HG03064 (cell line): ENCODE results near the gene NLRP6.

Experiments
- ATAC-seq: cut with Tn5 transposase; IDR thresholded peaks from one replicate; pipeline ENCODE4 v1.9.1; 2021; ENCODE audit warnings: low read depth; ENCODE audit not compliant: unreplicated experiment

Gene NLRP6

DNA sequence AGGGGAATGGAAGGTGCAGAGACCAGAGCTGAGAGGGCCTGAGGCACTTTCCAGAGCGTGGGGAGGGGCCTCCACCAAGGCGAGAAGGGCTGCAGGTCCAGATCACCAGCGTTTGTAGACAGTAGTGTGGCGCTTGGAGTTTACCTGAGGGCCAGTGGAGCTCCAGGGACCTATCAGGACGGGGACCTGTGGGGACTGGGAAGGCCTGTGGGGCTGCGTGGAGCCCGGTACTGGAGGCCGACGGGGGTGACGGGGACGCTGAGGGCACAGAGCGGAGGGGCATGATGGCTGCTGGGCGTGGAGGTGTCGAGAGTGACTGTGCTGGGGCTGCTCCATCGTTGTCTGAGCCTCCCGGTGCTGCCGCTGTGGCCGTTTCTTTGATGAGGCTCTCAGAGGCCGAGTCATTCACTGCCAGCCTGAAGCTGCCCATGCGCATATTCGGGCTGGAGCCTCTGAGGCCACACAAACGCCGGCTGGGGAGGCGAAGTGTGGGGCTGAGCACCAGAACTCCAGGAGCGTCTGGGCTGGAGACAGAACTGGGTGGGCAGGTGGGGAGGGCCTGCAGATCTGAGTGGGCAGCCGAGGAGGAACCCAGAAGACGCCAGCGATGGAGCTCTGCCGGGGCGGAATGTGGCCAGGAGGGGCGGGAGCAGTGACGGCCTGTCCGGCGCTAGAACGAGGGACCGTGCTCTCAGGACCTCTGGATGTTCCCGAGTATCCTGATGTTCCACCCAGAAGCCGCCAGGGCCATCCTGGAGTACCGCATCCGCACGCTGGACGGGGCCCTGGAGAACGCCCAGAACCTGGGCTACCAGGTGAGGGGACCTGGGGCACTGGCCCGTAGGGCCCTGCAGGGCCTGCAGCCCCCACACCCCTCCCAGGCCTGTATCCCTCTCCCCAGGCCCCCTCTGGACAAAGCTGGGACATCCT, 13.3 kb downstream of the NLRP6 start:
- no peak for ATAC-seq

DNA sequence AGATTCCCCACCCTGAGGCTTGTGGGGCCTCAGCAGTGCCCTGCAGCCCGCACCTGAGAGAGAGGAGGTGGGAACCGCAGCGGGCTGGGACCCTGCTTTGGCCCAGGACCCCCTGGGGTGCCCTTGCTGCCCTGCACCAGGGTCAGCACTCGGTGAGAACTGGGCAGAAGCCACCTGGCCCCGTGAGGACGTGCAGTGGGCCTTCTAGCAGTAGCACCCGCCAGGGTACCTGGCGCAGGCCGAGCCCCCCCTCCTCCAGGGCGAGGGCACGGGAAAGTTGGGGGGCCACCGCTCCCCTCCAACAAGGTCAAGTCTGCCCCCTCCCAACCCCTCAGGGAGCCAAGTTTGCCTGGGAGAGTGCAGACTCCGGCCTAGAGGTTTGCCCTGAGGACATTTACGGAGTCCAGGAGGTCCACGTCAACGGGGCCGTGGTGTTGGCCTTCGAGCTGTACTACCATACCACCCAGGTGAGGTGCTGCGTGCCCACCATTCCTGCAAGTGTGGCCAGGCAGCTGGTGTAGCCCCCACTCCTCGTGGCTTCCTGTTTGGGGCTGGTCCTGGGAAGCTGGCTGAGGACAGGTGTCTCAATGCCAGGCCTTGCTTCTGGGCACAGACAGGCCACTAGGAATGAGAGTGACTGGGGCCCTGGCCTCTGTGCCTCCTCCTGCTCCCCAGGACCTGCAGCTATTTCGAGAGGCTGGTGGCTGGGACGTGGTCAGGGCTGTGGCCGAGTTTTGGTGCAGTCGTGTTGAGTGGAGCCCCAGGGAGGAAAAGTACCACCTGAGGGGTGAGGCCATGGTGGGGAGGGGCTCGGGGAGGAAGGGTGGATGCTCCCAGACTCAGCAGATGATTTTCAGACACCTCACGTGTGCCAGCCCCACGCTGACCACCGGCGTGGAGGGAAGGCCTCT, 14.3 kb downstream of the NLRP6 start:
- ATAC-seq: no peak

GRCh38 chr11:293271-293851, 15.2 kb downstream of the NLRP6 start:
- ATAC-seq: no peak

DNA sequence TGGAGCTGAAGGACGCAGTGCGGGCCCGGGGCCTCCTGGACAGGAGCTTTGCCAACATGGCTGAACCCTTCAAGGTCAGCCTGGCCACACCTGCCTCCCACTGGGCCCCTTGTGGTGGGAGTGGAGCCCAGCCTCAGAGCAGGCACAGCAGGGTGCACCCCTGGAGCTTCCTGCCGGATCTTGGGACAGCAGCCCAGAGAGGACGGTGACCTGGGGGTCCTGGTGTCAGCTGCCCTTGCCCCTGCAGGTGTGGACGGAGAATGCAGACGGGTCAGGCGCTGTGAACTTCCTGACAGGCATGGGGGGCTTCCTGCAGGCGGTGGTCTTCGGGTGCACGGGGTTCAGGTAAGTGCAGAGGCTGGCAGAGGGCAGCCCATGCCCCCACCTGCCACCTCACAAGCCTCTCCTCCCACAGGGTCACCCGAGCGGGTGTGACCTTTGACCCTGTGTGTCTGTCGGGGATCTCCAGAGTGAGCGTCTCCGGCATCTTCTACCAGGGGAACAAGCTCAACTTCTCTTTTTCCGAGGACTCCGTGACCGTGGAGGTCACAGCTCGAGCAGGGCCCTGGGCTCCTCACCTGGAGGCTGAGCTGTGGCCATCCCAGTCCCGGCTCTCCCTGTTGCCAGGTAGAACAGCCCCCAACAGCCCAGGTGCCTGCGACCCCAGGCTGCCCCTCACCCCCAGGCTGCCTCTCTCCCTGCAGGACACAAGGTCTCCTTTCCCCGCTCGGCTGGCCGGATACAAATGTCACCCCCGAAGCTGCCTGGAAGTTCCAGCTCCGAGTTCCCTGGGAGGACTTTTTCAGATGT, 15.8 kb downstream of the NLRP6 start:
- ATAC-seq: no peak

DNA sequence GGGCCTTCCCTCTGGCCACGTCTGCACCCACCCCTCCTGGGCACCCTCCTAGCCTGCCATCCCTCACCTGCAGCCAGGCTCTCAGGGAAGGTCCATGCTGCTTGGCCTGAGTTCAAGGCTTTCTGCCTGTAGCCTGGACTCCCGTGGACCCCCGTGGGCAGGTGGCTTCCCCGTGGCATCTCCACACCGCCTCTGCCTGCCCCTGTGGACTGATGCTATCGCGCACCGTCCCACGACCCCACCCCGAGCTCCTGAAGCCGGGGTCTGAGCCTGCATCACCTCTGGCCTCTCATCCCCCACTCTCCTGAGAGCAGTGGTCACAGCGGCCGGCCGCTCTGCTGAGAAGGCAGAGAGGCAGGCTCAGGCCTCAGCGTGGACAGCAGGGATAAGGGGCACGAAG, 16.6 kb downstream of the NLRP6 start:
- ATAC-seq: no peak

DNA sequence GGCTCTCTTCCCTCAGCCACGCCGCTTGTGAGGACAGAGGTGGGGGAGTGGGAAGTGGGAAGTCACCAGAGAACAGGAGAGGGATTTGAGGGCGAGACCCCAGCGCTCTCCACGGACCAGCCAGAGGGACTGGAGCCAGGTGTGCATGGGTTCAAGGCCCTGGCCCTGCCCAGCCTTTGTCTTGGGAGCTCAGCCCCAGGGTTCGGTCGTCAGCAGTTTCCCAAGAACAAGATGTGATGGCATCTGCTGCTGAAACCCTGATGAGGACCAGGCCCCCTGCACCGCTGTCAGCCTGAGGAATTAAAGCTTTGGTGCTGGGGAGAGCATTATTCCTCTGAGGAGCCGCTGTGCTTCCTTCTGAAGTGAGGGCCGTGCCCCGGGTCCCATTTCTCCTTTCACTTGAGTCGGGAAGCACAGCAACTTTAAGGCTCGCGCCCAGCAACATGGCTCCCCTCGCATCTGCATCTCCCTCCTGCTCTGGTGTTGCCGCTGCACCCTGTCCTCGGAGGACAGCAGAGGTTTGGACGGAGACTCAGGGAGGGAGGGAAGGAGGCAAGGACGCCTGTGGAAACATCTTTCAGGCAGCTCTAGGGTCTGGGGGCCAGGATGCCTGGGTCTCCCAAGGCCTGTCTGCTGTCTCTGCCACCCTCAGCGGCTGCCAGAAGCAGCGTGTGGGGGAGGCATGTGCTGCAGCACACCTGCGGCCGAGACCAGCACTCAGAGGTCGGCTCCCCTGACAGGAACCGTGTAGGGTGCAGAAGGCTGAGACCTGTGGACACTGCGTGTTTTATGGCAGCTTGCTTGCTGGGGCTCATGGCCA, 17.4 kb downstream of the NLRP6 start:
- no peak for ATAC-seq

- no peak for ATAC-seq
Measured at GRCh38 chr11:296171-297050, 18.2 kb downstream of the NLRP6 start.

DNA sequence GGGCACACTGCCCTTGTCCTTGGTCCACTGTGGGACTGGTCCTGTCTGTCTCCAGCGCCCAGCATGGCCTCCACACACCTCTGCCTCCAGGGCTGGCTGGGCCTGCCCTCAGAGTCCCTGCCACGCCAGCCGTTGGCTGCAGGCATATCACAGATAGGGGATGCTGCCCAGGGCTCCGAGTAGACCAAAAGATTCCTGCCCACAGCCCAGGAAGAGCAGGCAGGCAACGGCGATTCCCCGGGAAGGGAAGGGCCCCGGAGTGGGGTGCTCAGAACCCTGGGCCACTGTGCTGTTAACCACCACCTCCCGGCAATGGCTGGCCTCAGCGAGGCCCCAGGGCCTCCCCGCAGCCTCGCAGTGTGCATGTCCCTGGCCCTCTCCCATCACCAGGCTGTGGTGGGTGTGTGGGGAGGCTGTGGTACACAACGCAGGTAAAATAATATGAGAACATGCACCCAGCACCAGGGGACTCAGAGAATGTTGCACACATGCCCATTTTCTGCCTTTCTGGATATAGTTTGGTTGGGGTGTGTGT, 18.9 kb downstream of the NLRP6 start:
- ATAC-seq: no peak

DNA sequence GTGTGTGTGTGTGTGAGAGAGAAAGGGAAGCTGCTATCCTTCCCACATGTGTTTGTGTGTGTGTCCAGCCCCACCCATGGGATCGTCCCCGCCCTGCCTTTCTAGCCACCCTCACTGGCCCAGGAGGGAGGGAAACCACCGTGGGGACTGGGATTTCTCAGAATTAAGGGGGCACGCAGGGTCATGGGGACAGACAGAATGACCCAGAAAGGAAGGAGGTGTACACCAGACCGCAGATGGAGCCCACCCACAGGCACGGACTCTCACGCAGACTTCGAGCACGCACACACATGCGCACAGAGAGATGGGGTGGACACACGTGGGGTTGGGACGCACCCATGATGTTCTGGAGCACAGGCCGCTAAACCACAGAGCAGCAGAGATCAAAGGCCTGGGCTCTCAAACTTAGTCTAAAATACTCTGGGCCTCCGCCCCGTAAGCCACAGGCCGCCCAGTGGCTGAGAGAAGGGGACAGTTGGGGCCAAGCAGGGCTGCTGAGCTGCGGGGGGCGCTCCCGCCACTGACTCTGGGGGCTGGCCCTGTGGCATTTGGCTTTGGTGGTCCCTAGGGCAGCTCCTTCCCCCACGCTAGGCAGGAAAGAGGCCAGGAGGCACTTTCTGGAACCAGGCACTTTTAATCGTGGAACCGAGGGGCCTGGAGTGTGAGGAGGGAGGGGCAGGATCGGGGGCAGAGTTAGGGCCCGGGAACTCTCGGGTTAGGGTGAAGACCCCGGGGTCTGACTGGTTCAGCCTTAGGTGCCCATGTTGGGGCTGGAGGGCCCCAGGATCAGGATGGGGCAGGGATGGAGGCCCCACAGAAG, 19.6 kb downstream of the NLRP6 start:
- no peak for ATAC-seq

- ATAC-seq: no peak
Measured at GRCh38 chr11:298406-299065, 20.3 kb downstream of the NLRP6 start.

GRCh38 chr11:299081-299891, 21.1 kb downstream of the NLRP6 start, which contains the start of gene IFITM5:
Gene IFITM5, minus strand, starts transcription at chr11:299526. Its CDS starts 36 bp downstream, at chr11:299490.
- no peak for ATAC-seq

DNA sequence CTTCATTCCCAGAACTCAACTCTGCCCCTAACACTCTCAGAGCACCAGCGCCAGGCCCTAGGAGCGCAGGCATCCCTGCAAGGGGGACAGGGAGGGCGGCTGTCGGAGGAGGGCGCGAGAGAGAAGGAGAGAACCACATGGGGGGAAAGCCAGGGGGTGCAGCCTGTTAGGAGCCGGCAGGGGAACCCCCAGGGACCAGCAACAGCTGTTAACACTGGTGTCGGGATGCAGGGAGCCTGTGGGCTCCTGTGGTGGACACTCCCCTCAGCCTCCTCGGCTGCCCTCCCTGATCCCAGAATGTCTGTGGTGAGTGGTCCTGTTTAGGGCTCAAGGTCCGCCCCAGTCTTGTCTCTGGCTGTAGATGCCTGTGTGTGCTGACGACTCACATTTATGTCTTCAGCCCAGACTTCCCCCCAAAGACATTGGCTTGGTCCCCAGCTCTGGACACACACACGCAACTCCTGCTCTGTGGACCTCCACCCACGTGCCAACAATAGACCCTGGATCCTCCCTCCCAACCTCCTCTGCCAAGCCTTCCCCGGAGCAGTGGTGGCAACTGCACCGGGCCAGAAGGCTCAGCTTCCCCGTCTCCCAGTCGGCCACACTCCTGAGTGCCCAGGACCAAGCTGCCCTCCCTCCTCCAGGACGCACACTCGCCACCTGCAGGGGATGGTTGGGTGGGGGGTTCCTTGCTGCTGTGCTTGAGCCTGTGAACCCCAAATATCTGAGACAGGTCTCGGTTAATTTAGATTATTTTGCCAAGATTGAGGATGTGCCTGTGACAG, 21.9 kb downstream of the NLRP6 start:
- ATAC-seq: no peak

DNA sequence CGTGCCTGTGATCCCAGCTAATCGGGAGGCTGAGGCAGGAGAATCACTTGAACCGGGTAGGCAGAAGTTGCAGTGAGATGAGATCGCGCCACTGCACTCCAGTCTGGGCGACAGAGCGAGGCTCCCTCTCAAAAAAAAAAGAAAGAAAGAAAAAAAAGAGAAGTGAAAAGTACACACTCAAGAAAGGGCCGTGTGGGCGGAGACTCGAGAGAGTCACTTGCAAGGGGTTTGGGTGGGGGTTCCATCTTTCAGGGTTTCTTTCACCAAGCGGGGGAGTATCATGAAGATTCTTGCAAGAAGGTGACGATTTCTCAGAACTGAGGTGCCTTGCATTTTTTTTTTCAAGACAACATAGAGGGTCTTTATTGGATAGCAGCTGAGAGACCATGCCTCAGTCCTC, 25.2 kb downstream of the NLRP6 start:
- no peak for ATAC-seq

- no peak for ATAC-seq
Measured at GRCh38 chr11:304061-304506, 25.9 kb downstream of the NLRP6 start.
